Ascending aorta (tissue), 2 donors: ENCODE results near the gene SLC9A8. TPM values are rescaled to one million over a fixed set of nuclear protein-coding genes. Genes with fewer than 3 reads are reported as not detected.

Experiments used
- DNase-seq, 2 donors: peaks; one replicate each; pipeline ENCODE4 v3.0.0-alpha.2; 2019; ENCODE audit warnings: low spot score in 2 of 2
- H3K27ac ChIP-seq, 2 donors: fragments of 200-600 bp; sonication (generic); one replicate each; pipeline ENCODE4 v1.5.1; 2016 to 2017; ENCODE audit warnings: mild to moderate bottlenecking in 1 of 2
- H3K27me3 ChIP-seq: fragments of 200-600 bp; sonication (generic); one replicate; pipeline ENCODE4 v1.5.1; 2017
- H3K36me3 ChIP-seq, 2 donors: fragments of 200-600 bp; sonication (generic); one replicate each; pipeline ENCODE4 v1.5.1; 2016
- H3K4me1 ChIP-seq, 2 donors: fragments of 200-600 bp; sonication (generic); one replicate each; pipeline ENCODE4 v1.5.1; 2016 to 2017; ENCODE audit warnings: mild to moderate bottlenecking in 1 of 2
- H3K4me3 ChIP-seq, 2 donors: fragments of 200-600 bp; sonication (generic); one replicate each; pipeline ENCODE4 v1.5.1; 2016 to 2017; ENCODE audit warnings: mild to moderate bottlenecking in 1 of 2
- H3K9me3 ChIP-seq, 2 donors: fragments of 200-600 bp; sonication (generic); one replicate each; pipeline ENCODE4 v1.5.1; 2016
- intact Hi-C: fragments of 100-400 bp; cut with DNase I; formaldehyde crosslinking; loops from one replicate; pipeline ENCODE4 v1.15.1; 2023
- total RNA-seq: library from RNA; depleted of rRNA; stranded (reverse); fragments of >200 nt; gene quantifications from one replicate; pipeline ENCODE4 v1.1.0, GENCODE V29; 2016
- TF ChIP-seq, protein P1 (sequence below), 3 experiments: fragments of 200-600 bp in 2 of 3; fragments of 450-650 bp in 1 of 3; sonication (generic) in 2 of 3; IDR thresholded peaks; one replicate each; pipeline ENCODE4 v1.5.1; 2016 to 2019; ENCODE audit warnings: antibody characterized with exemption in 3 of 3, mild to moderate bottlenecking in 1 of 3, moderate library complexity in 1 of 3

The SLC9A8 gene
- total RNA-seq, 1 donor from 2014 or later: 9.7 TPM

DNA sequence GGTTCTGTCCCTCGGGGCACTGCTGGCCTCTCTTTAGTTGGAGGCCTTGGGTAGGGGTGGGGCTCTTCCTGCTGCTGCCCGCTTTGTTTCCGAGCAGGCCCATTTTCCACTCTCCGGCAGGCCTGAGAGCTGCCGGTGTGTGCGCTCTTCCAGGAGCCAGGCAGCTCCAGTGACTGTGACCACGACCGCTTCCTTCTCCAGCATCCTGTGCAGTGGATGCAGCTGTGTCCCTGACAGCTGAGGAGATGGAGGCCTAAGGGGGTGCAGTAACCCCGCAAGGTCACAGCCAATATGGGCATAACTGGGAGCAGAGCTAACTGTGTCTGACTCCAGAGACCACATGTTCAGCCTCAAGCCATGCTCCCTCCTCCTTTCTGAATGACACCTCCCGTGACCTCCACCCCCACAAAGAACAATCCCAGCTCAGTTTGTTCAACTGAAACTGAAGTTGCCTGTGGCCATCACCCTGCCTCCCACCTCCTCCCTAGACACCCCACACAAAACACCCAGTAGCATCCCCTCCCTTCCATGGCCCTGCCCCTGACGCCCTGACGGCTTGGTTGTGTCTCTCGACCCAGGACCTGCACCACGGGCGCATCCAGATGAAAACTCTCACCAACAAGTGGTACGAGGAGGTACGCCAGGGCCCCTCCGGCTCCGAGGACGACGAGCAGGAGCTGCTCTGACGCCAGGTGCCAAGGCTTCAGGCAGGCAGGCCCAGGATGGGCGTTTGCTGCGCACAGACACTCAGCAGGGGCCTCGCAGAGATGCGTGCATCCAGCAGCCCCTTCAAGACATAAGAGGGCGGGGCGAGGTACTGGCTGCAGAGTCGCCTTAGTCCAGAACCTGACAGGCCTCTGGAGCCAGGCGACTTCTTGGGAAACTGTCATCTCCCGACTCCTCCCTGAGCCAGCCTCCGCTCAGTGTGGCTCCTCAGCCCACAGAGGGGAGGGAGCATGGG is 74.9 kb downstream of the SLC9A8 start:
- peak overlapping the region; percentile 79 to 84 for H3K27ac ChIP-seq
- no peak overlapping the region for H3K4me3 ChIP-seq
- intact Hi-C loops: loop anchor here (1.0 to 5.0 kb wide), 4 partner anchors 35 to 345 kb away; partner anchors contain the start of gene SLC9A8
- H3K27me3 ChIP-seq: no peaks in the 10 kb centered on the region
- peaks cover 9 to 31% of the 10 kb centered on the region in 2 donors for H3K36me3 ChIP-seq
- DNase-seq: peak in 1 of 2 donors; percentile 80
- peaks cover 11 to 25% of the 10 kb centered on the region in 2 donors for H3K4me1 ChIP-seq
- no peaks in the 10 kb centered on the region for H3K9me3 ChIP-seq
- TF ChIP-seq, protein P1, sequence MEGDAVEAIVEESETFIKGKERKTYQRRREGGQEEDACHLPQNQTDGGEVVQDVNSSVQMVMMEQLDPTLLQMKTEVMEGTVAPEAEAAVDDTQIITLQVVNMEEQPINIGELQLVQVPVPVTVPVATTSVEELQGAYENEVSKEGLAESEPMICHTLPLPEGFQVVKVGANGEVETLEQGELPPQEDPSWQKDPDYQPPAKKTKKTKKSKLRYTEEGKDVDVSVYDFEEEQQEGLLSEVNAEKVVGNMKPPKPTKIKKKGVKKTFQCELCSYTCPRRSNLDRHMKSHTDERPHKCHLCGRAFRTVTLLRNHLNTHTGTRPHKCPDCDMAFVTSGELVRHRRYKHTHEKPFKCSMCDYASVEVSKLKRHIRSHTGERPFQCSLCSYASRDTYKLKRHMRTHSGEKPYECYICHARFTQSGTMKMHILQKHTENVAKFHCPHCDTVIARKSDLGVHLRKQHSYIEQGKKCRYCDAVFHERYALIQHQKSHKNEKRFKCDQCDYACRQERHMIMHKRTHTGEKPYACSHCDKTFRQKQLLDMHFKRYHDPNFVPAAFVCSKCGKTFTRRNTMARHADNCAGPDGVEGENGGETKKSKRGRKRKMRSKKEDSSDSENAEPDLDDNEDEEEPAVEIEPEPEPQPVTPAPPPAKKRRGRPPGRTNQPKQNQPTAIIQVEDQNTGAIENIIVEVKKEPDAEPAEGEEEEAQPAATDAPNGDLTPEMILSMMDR (IDR thresholded peaks at IDR 0.05): no peak

DNA sequence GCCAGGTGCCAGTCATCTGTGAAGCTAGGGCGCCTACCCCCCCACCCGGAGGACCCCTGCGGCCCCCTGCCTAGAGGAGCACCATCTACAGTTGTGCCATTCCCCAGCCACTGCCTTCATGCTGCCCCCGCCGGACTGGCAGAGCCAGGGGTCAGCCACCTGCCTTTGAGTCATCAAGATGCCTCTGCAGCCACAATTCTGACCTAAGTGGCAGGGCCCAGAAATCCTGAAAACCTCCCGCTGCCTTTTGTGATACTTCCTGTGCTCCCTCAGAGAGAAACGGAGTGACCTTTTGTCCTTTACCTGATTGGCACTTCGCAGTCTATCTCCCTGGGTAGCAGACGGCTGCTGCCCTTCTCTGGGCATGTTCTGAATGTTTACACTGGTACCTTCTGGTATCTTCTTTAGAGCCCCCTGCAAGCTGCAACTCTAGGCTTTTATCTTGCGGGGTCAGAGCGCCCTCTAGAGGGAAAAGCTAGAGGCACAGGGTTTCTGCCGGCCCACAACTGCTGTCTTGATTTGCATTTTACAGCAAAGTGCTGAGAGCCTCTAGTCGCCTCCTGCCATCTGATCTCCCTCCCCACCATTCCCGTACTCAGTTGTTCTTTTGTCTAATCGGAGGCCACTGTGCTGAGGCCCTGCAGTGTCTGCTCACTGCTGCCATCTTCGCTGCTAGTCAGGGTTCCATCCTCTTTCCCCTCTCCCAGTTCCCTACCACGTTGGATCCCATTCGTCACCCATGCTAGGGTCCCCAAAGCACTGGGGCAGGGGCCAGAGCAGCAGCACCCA is 75.8 kb downstream of the SLC9A8 start:
- Histone ChIP-seq H3K27me3 (no peaks in the 10 kb centered on the region), H3K27ac (peak overlapping the region; percentile 79 to 84), H3K4me1 (peaks cover 16 to 33% of the 10 kb centered on the region in 2 donors), H3K9me3 (no peaks in the 10 kb centered on the region), H3K4me3 (no peak overlapping the region), H3K36me3 (peaks cover 8 to 29% of the 10 kb centered on the region in 2 donors)
- DNase-seq: no peak
- intact Hi-C loops: loop anchor here (1.0 to 5.0 kb wide), 3 partner anchors 36 to 346 kb away; no protein-coding TSS in a partner anchor
- TF ChIP-seq, protein P1 (IDR thresholded peaks at IDR 0.05): peak; percentile 68 to 84 (median 81)

- TF ChIP-seq, protein P1 (IDR thresholded peaks at IDR 0.05): no peak
- no peak for DNase-seq
- Histone ChIP-seq H3K4me1 (peaks cover 16 to 33% of the 10 kb centered on the region in 2 donors), H3K9me3 (no peaks in the 10 kb centered on the region), H3K4me3 (no peak overlapping the region), H3K36me3 (peaks cover 4 to 22% of the 10 kb centered on the region in 2 donors), H3K27me3 (no peaks in the 10 kb centered on the region), H3K27ac (peak overlapping the region; percentile 79 to 84)
- intact Hi-C loops: loop anchor here (5.0 kb wide), 2 partner anchors 37 to 347 kb away; no protein-coding TSS in a partner anchor
These were observed 76.6 kb downstream of the SLC9A8 start for GRCh38 chr20:49889001-49889934.

GRCh38 chr20:49889935-49890333 is 77.3 kb downstream of the SLC9A8 start:
- Histone ChIP-seq H3K4me1 (peaks cover 16 to 33% of the 10 kb centered on the region in 2 donors), H3K27me3 (no peaks in the 10 kb centered on the region), H3K4me3 (no peak overlapping the region), H3K27ac (no peak overlapping the region), H3K9me3 (no peaks in the 10 kb centered on the region), H3K36me3 (peaks cover 4 to 17% of the 10 kb centered on the region in 2 donors)
- intact Hi-C loops: loop anchor here (5.0 kb wide), 2 partner anchors 38 to 348 kb away; no protein-coding TSS in a partner anchor
- DNase-seq: no peak
- TF ChIP-seq, protein P1 (IDR thresholded peaks at IDR 0.05): peak in 1 of 3 experiments; percentile 17
